ENCODE measurements around the gene PRRT4. TPM values are rescaled to one million over a fixed set of nuclear protein-coding genes. Genes with fewer than 3 reads are reported as not detected.

Gene PRRT4
- polyA plus RNA-seq, 1 donor, result 32.9 TPM

- DNase-seq, result no peak
These were observed 33.5 kb upstream of the PRRT4 start for GRCh38 chr7:128394904-128395496.

DNA sequence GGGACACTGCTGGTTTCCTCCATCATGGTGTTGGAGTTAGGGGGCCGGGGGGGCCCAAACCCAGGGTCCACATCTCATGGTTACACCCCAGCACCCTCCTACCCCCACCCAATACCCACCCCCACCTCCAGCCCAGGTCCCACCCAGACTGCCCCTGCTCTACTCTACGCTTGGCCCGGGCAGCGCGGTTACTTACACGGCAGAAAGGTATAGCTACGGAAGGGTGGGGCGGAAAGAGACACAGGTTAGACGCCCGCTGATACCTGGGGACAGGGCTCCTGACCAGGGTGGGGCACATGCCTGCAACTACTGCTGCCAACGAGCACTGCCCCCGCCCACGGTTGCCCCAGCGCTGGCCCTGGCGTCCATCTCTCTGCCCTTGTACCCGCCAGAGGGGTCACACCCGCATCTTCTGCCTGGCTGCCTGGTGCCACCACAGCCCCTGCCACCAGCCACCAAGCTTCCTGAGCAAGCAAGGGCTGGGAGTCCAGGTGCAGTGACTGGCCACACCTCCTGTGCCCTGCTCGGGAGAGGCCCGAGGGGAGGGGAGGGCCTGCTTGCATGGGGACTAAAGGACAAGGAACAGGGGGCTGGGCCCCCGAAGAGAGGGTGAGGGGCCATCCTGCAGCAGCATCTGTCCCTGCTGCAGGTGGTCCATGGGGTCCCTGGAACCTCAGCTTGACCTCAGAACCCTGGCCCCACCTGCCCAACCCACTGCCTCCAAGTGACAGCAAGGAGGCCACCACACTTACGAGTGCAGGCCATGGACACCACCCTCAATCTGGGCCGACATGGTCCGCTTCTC lies 32.2 kb upstream of the PRRT4 start:
- no peak for DNase-seq

GRCh38 chr7:128392446-128393327 lies 31.2 kb upstream of the PRRT4 start:
- DNase-seq, result no peak

DNA sequence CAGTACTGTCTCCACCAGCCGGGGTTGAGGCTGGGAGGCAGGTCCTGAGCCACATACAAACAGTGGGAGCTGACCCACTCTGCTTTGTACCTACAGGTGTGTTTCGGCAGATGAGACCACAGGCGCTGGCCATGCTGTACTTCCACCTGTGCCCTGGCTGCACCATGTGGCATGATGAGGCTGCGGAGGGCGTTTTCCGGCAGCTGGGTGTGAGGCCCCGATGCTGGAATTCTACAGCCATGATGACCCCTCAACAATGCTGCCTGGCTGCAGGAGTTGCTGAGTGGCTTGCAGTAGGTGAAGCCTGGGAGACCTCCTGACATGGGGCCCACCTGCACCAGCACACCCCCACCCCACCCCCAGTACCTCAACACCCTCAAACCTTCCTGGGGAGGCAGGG lies 30.3 kb upstream of the PRRT4 start:
- DNase-seq, result no peak

DNA sequence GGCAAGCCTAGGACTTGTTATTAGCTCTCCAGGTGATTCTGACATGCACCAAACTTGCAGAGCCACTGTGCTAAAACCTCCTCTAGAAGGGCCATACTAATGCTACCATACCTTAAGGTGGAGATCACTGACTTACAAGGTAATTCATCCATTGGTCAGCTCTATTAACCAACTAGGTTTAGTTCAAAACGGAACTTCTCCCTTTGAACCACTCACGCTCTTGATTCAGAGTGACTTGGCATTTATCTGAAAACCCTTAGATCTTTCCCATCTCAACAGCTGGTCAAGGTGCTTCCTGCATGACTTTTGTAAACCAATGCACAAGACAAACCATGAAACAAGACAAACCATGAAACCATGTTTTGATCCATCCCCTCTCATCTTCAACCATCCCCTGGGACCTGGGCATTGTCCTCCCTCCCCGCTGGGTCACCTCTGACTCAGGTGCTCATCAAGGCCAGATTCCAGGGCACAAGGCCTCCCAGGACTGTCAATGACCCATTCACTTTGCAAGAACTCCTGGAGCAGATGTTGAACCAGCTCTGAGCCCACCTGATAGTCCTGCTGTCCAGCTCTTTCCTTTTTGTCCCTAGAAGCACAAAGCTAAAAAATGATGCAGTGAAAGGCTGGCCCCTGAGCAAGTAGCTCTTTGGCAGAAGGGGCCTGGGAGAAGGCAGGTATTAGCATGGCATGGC lies 29.5 kb upstream of the PRRT4 start:
- DNase-seq, result no peak

DNA sequence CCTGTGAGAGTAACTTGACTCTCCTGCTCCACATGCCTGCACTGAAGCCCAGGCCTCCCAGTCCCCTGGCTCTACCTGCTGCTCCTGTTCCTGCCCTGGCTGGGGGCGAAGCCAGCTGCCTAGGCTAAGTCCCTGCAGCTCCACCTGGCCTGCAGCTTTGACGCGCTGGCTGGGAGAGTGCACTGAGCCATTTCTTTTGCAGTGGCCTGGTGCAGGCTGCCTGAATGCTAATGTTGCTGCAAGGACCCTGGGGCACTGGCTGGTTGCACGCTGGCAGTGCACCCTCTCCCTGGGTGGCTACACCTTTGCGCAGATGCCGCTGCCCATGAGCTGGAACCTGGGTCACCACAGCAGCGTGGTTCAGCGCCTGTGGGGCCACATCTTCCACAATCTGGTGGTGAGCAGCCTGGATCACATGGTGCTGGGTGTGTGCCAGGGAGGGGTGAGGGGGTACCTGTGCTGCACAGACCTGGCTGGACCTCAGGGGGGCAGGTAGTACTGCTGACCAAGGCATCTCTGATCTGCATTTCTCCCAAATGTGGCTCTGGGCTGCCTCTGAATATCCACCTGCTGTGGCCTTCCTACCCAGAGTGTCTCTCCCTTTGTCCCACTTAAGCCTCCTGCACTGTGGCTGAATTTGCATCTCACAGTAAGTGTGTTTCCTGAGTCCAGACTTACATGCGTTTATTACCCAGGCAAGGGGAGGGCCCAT lies 28.3 kb upstream of the PRRT4 start:
- no peak for DNase-seq

DNA sequence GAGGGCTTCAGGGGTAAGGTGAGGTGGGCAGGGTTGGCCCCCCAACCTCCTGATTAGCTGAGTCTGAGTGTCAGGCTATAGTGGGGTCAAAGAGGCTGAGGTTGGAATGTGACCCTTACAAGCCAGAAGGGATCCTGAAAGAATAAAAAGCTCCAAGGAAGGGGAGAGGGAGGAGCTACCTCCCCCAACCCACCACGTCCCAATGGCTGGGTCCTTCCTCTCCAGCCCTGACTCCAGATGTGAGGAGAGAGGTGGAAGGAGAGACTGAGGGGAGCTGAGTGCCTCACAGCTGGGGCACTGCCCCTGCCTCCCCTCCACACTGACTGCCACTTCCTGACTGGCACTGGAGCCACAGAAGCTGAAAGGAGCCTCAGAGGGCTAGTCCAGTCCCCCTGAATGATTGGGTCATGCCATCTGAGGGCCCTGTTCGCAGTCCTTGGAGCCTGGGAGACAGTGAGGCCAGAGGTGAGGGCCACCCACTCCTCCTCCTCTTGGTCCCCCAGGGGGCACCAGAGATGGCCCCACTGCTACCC lies 27.7 kb upstream of the PRRT4 start:
- no peak for DNase-seq

GRCh38 chr7:128388145-128388485 lies 26.6 kb upstream of the PRRT4 start:
- DNase-seq, result no peak

GRCh38 chr7:128387216-128388144 lies 26.0 kb upstream of the PRRT4 start:
- DNase-seq, result peak; percentile 82

- no peak for DNase-seq
These were observed 24.8 kb upstream of the PRRT4 start for GRCh38 chr7:128385988-128386925.

GRCh38 chr7:128384726-128385125 lies 23.2 kb upstream of the PRRT4 start:
- no peak for DNase-seq

DNA sequence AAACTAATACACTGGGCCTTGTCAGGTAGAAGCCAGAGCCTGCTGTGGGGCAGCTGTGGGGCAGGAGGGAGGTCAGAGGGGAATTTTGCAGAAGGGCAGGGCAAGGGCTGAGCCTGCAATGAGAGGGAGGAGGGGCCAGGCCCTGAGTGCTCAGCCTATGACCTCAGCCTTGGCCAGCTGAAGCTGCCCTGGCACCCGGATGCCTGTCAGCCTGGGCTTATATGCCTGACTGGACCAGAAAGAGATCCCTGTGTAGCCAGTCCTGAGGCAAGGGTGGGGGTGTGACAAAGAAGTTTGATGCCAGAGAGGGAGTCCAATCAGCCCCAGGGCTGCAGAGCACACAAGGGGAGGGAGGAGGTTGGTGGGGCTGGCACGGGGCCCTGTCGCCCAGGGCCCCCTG lies 22.3 kb upstream of the PRRT4 start:
- DNase-seq, result no peak

- no peak for DNase-seq
These were observed 19.8 kb upstream of the PRRT4 start for GRCh38 chr7:128381161-128381821.

GRCh38 chr7:128380483-128381106 lies 19.1 kb upstream of the PRRT4 start:
- DNase-seq, result no peak

GRCh38 chr7:128379900-128380479 lies 18.5 kb upstream of the PRRT4 start:
- DNase-seq, result no peak

DNA sequence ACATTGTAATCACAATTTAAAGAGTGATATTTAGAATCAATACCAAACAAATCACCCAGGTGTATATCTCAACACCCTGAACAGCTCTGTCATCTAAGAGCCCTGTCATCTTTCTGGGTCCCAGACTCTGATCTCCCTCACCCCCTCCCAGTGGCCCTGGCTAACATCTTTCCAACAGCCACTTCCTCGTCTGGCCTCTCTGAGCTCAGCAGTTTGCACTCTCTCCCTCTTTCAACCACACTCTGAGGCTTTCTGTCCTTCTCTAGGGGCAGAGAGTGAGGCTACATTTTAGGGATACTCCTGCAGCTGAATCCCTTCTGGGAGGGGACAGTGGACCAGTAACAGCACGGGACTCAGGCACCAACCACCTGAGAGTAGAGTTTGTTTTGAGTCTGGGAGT lies 17.1 kb upstream of the PRRT4 start:
- no peak for DNase-seq

- DNase-seq, result no peak
These were observed 14.6 kb upstream of the PRRT4 start for GRCh38 chr7:128376077-128376476.

DNA sequence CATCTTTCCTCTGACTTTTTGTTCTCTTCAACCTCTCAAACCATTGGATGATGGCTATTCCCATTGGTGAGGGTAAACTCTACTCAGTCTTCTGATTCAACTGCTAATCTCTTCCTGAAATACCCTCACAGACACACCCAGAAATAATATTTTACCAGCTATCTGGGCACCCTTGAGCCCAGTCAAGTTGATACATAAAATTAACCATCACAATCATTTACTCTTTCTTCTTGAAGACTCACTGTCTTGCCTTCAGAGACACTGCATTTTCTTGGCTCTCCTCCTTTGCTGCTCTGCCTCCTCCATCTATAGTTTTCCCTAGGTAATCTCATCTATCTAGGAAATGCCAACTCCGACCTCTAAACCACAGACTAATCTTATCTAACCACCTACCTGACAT lies 12.6 kb upstream of the PRRT4 start:
- no peak for DNase-seq
